Keratinocyte (primary cell): Measurements from ENCODE around the gene CCDC80.

Experiments used
- EZH2 ChIP-seq: IDR thresholded peaks from one replicate; pipeline ENCODE4 v1.6.1; 2012; ENCODE audit warnings: inconsistent platforms, mild to moderate bottlenecking, low read length, moderate library complexity
- TF ChIP-seq, protein P1 (sequence below), 3 experiments: IDR thresholded peaks in 1 of 3; conservative IDR thresholded peaks in 1 of 3; optimal IDR thresholded peaks in 1 of 3; 2 replicates in 2 of 3; 3 replicates in 1 of 3; pipeline versions ENCODE3 to v1.5.1; 2011; ENCODE audit warnings: low read length in 3 of 3, mild to moderate bottlenecking in 3 of 3, moderate library complexity in 2 of 3, control low read depth in 1 of 3, inconsistent platforms in 1 of 3; ENCODE audit not compliant: insufficient read depth in 2 of 3; ENCODE audit errors: extremely low read depth in 1 of 3

DNA sequence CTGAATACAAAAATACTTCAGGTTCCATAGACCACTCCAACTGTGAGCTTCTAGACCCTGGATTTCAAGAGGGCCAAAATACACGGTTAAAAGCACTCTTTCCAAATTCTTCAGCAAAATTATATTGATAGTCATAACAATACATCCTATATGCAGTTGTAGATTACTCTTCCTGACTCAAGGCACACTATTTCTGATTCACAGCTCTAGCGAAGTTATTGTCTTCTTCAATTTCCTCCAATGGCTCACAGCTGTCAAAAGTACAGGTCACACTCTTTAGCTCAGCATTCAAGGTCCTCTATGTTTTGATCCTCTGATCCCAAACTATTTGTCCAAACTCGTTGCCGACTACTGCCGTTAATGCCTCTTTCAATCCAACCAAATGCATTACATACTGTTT is 13.5 kb upstream of the CCDC80 start:
- TF ChIP-seq, protein P1, sequence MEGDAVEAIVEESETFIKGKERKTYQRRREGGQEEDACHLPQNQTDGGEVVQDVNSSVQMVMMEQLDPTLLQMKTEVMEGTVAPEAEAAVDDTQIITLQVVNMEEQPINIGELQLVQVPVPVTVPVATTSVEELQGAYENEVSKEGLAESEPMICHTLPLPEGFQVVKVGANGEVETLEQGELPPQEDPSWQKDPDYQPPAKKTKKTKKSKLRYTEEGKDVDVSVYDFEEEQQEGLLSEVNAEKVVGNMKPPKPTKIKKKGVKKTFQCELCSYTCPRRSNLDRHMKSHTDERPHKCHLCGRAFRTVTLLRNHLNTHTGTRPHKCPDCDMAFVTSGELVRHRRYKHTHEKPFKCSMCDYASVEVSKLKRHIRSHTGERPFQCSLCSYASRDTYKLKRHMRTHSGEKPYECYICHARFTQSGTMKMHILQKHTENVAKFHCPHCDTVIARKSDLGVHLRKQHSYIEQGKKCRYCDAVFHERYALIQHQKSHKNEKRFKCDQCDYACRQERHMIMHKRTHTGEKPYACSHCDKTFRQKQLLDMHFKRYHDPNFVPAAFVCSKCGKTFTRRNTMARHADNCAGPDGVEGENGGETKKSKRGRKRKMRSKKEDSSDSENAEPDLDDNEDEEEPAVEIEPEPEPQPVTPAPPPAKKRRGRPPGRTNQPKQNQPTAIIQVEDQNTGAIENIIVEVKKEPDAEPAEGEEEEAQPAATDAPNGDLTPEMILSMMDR (optimal IDR thresholded peaks at IDR 0.05 in 1 of 3, IDR thresholded peaks at IDR 0.05 in 1 of 3, conservative IDR thresholded peaks at IDR 0.05 in 1 of 3; ENCODE audit: extremely low read depth in 1 of 3, insufficient read depth in 2 of 3, low read length in 3 of 3), result no peak
- no peak for TF ChIP-seq EZH2
